IPS DF 4.7 (cell line): ENCODE data around the gene KLHL28.

Source experiments
- DNase-seq: peaks from one replicate; pipeline ENCODE4 v3.0.0-alpha.2; 2013; ENCODE audit warnings: low spot score; ENCODE audit errors: extremely low read depth

The KLHL28 gene, protein sequence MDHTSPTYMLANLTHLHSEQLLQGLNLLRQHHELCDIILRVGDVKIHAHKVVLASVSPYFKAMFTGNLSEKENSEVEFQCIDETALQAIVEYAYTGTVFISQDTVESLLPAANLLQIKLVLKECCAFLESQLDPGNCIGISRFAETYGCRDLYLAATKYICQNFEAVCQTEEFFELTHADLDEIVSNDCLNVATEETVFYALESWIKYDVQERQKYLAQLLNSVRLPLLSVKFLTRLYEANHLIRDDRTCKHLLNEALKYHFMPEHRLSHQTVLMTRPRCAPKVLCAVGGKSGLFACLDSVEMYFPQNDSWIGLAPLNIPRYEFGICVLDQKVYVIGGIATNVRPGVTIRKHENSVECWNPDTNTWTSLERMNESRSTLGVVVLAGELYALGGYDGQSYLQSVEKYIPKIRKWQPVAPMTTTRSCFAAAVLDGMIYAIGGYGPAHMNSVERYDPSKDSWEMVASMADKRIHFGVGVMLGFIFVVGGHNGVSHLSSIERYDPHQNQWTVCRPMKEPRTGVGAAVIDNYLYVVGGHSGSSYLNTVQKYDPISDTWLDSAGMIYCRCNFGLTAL

DNA sequence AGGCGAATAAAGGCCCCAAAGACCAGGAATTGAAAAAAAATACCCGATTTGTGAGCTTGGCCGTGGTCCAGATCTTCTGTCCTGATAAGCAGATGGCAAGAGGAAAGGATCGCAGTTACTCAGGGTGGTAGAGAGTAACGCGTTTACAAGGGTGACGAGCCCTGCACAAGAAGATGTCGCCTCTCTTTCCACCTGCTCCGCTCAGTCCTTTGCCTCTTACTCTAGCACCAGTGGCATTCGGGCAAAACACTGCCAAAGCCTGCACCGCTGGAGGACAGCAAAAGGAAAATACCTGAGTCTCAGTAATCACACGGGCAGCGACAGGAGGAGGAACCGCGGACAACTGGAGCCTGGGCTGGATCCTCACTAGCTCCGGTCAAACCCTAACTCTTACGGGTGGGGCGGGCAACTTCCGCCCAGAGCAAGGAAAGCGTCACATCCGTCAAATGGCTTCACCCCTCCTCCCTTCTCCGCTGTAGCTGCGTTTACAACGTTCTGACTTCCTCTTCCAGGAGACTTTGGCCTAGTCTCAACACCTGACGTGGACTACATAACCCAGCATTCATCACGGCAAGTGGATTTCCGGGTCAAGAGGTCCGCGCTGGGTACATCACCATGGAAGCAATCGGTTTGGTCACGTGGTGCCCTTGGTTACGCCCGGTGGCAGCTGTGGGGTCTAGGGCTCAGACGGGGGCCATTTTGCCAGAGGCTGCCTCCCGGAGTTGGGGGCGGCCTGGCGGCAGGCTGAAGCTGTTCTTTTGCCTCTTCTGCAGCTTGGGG, at the start of gene KLHL28, which contains the start of gene TOGARAM1:
KLHL28 (minus strand) TSS at position 394 of the 780 bp plus-strand sequence. CDS start 16,019 bp downstream, outside the sequence.
TOGARAM1 (plus strand) TSS at position 637 of the 780 bp plus-strand sequence. CDS start 232 bp downstream, outside the sequence.
- DNase-seq = peak; percentile 100

DNA sequence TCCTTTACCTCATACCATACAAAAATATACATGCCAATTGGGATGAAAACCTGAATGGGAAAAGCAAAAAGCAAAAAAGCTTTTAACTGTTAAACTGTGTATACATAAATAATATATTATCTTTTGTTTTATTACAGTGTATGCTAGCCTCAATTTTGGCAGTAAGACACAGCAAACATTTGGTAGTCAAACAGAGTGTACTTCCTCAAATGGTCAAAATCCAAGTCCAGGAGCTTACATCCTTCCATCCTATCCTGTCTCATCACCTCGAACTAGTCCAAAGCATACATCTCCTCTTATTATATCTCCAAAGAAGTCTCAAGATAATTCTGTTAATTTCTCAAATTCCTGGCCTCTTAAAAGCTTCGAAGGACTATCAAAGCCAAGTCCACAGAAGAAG, 42.2 kb upstream of the KLHL28 start:
- no peak for DNase-seq

DNA sequence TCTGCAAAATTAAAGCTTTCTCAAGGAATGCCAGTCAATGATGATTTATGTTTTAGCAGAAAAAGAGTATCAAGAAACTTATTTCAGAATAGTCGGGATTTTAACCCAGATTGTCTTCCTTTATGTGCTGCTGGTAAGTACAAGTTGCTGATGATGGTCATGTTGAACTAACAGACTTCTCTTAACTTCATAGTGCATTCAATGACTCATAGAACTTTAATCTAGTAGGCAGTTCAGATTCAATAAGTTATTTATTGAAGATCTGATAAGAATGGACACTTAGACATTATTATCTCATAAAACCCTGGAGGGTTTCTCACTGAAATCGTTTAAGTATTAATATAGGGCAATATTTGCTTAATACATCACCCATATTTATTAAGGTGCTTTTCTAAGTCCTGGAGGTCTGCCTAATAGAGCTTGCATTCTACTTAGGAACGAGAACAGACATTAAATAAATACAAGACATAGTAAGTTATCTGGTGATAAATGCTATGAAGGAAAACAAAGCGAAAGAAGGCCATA, 34.1 kb upstream of the KLHL28 start:
- no peak for DNase-seq

DNA sequence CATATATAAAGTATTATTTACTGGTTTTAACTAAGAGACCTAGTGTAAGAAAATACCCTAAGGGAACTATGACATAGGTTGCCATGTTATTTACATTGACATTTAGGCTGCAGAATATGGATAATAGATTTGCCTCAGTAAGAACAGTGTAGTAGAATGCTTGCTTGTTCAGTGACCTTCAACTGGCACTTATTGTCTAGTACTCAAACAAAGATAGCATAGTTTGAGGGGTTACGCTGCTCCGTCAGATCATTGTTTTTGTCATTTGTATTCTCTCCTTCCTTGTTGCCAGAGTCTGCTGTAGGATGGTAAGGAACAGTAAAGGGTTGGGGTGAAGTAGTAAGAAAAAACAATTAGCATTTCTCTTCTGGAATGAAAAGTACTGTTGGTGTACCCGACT, 33.4 kb upstream of the KLHL28 start:
- DNase-seq = no peak

DNA sequence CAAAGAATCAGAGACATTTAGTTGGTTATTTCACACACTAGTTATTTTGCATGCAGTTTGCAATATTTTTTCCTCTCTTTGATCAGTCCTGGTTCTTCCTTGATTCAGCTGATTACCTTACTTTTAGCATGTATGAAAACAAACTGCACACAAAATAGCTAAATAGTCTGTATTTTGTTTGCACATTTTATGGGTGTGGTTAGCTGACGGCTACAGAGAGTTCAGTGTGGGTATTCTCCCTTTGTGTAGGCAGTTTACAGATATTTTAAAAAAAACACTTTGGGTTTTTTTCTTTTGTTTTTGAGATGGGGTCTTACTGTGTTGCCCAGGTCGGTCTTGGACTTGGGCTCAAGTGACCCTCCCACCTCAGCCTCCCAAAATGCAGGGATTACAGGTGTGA, 28.8 kb upstream of the KLHL28 start:
- DNase-seq = no peak

DNA sequence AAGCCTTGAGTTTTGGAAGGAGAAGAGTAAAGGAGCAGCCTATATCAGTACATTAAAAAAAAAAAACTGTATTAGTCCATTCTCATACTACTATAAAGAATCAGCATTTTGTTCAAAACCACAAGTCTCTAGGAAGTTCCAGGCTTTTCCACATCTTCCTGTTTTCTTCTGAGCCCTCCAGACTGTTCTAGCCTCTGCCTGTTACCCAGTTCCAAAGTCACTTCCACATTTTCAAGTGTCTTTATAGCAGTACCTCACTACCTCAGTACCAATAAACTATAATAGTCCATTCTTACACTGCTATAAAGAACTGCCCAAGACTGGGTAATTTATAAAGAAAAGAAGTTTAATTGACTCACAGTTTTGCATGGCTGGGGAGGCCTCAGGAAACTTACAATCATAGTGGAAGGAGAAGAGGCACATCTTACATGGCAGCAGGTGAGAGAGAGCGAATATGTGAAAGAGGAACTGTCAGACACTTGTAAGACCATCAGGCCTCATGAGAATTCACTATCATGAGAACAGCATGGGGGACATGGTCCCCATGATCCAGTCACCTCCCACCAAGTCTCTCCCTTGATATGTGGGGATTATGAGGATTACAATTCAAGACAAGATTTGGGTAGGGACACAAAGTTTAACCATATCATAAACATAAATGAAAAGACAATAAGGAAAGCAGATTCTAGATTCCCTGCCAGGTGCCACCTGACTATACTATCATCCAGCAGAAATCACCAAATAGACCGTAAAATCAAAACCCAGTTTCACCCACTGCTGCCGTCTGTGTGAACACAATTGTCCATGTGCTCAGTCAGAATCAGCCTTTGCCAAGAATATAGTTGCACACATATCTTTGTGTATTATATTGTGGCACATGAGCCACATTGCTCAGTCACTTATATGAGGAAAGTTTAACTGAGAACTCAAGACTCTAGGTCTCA, 28.0 kb upstream of the KLHL28 start:
- DNase-seq = no peak

DNA sequence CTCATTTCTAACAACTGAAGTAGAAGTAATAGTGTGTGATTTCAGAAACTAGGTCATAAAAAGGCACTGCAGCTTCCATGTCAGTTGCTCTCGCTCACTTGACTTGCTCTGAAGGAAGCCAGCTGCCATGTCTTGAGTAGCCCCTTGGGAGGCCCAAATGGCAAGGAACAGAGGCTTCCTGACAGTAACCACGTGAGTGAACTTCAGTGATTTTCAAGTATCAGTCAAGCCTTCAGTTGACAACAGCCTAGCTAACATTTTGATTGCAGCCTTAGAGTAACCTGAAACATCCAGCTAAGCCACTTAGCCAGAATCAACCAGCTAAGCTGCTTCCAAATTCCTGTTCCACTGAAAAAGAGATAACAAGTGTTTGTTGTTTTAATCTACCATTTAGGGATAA, 26.9 kb upstream of the KLHL28 start:
- no peak for DNase-seq

DNA sequence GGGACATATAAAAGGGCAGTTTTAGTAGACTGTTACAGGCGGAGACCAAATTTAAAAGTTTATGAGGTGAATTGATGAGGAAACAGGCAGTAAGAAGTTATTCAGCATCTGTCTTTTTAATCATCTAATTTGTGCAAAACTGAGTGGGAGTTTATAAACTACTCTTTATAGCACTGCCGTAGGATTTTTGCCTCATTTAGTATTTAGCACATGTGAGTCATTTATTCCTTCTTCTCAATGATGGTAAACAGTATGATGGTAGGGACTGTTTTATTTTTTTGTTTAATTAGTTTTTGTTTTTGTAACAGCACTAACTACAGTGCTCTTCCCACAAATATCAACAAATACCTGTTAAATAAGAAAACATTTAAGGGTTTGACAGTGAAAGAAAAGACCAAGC, 20.8 kb upstream of the KLHL28 start:
- DNase-seq = no peak

DNA sequence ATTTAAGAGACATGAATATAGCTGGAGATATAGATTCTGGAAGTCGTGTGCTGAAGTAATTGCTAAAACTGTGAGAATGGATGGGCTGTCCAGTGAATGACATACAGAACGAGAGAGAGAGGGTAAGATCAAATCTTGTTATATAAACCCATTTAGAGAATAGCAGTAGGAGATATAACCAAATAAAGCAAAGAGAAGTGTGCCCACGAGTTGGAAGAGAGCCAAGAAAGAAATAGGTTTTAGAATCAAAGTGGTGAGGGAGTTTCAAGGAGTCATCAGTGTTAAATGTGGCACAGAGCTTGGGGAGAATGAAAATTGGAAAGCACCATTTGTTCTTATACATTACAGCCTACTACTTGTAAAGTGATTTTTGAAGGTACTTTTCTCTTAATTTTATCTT, 19.5 kb upstream of the KLHL28 start:
- DNase-seq = no peak

DNA sequence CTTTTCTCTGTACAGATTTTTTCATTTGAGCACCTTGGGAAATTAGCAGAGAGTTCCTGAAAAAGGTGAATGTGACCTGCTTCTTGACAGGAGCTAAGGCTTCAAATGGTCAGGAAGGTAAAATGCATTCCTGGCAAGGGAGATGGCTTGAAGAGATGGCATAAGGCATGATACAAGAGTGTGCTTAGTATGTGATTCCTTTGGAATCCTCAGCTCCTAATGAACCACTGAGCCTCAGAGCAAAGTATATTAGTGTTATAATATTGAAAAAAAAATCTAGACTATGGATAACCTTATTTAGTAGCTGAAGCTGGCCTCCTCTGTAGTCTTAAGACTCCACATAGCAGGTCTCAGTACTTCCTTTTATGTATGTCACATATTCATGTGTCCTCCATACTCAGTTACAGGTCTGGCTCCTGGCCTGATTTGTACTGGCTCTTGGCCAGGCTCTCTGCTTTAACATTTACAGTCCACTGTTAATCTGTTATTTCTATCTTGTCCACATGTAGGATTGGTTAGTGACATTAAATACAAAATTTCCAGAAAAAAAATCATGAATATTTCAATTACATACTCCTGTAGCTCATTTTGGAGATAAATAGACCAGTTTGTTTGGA, 18.1 kb upstream of the KLHL28 start:
- DNase-seq = no peak

DNA sequence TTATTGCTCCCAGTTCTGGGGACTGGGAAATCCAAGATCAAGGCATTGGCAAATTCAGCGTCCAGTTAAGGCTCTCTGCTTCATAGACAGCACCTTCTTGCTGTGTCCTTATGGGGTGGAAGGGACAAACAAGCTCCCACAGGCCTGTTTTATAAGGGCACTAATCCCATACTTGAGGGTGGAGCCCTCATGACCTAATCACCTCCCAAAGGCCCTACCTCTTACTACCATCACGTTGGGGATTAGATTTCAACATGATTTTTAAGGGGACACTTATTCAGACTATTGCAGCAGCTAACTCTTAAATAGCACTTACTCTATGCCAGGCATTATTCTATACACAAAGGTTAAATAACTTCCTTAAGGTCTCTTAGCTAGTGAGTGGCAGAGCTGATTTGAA, 17.5 kb upstream of the KLHL28 start:
- no peak for DNase-seq

DNA sequence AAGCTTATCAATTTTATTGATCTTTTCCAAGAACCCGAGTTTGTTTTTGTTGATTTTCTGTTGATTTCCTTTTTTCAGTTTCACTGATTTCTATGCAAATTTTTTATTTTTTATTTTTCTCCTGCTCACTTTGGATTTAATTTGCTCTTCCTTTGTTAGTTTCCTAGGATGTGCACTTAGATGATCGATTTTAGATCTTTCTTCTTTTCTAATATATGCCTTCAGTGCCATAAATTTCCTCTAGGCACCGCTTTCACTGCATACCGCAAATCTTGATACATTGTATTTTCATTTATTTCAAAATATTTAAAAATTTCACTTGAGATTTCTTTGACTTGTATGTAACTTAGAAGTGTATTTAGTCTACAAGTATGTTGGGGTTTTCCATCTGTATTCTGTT, 9.7 kb upstream of the KLHL28 start:
- no peak for DNase-seq

GRCh38 chr14:44970907-44971306, 9.2 kb upstream of the KLHL28 start:
- DNase-seq = no peak

DNA sequence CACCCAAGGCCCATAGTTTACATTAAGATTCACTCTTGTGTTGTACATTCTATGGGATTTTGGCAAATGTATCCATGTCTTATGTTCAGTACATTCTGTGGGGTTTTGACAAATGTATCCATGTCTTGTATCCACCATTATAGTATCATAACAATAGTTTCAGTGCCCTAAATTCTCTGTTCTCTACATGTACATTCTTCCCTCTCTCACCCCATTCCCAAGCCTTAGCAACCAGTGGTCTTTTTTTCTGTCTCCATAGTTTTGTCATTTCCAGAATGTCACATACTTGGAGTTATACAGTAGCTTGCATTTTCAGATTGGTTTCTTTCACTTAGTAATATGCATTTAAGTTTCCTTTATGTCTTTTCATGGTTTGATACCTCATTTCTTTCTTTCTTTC, 7.0 kb upstream of the KLHL28 start:
- no peak for DNase-seq

DNA sequence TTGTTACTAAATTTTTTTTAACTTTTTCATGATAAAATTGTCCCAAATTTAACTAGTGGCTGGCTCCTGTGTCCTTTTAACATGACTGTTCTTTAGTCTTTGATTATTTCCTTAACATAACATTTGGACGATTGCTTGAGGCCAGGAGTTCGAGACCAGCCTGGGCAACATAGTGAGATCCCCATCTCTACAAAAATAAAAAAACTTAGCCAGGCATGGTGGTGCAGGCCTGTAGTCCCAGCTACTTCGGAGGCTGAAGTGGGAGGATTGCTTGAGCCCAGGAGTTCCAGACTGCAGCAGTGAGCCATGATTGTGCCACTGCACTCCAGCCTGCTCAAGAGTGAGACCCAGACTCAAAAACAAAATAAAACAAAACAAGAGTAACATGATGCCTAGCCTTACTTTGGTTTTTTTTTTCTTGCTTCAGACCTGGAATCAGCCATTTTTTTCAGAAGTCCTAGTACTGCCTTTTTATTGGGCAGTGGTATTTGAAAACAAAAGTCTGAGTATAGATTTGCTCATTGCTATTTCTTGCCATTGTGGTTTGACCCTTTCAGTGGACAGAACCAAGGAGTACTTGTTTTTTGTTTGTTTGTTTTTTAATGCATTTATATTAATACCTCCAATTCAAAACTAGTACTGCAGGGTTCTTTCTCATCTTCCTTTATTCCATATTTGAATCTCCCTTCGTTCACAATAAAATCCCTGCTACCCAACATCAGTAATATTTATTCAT, 5.0 kb upstream of the KLHL28 start:
- no peak for DNase-seq

DNA sequence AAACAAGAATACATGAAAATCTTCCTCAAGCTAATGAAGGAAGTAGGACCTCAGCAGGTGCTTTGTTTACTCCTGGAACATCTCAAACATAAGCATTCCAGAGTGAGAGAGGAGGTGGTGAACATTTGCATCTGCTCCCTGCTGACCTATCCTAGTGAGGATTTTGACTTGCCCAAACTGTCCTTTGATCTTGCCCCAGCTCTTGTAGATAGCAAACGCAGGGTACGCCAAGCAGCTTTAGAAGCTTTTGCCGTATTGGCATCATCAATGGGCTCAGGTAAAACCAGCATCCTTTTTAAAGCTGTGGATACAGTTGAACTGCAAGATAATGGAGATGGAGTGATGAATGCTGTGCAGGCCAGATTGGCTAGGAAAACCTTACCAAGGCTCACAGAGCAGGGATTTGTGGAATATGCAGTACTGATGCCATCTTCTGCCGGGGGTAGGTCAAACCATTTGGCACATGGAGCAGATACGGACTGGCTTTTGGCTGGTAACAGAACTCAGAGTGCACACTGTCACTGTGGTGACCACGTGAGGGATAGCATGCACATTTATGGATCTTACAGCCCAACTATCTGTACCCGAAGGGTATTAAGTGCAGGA, 2.1 kb upstream of the KLHL28 start:
- DNase-seq = no peak

- no peak for DNase-seq
These were observed 1.3 kb upstream of the KLHL28 start for GRCh38 chr14:44963044-44963528.

GRCh38 chr14:44962334-44963043, 742 bp upstream of the KLHL28 start:
- no peak for DNase-seq
